T1000 (cell line): ENCODE data around the gene RNF43.

Experiments used
- DNase-seq: peaks from one replicate; lab custom pipeline; 2025; ENCODE audit warnings: mixed read lengths; lab: John Stamatoyannopoulos, UW

RNF43 gene

GRCh38 chr17:58417300-58418092 is at the start of gene RNF43:
TSS of gene RNF43 (minus strand) at chr17:58417534. CDS start at chr17:58415577, 1,957 bp downstream.
- no peak for DNase-seq

- DNase-seq, result no peak
These were observed 38.2 kb upstream of the RNF43 start for GRCh38 chr17:58455491-58455890.

GRCh38 chr17:58452738-58453137 is 35.4 kb upstream of the RNF43 start:
- DNase-seq, result no peak

GRCh38 chr17:58447039-58447975 is 30.0 kb upstream of the RNF43 start:
- no peak for DNase-seq

- no peak for DNase-seq
These were observed 28.8 kb upstream of the RNF43 start for GRCh38 chr17:58446086-58446485.

- DNase-seq, result no peak
These were observed 19.5 kb upstream of the RNF43 start for GRCh38 chr17:58436805-58437239.

GRCh38 chr17:58436245-58436644 is 18.9 kb upstream of the RNF43 start:
- DNase-seq, result no peak

- DNase-seq, result no peak
These were observed 15.7 kb upstream of the RNF43 start for GRCh38 chr17:58432806-58433573.

- DNase-seq, result no peak
These were observed 10.5 kb upstream of the RNF43 start for GRCh38 chr17:58427807-58428206.

- no peak for DNase-seq
These were observed 4.4 kb upstream of the RNF43 start for GRCh38 chr17:58421711-58422110.

GRCh38 chr17:58420827-58421226 is 3.5 kb upstream of the RNF43 start:
- DNase-seq, result no peak

GRCh38 chr17:58416937-58417299 is 416 bp downstream of the RNF43 start:
- DNase-seq, result no peak

- DNase-seq, result no peak
These were observed 938 bp downstream of the RNF43 start for GRCh38 chr17:58416396-58416795.

GRCh38 chr17:58415371-58416055 is 1.8 kb downstream of the RNF43 start:
- DNase-seq, result no peak

GRCh38 chr17:58414596-58414997 is 2.7 kb downstream of the RNF43 start:
- no peak for DNase-seq

- no peak for DNase-seq
These were observed 3.6 kb downstream of the RNF43 start for GRCh38 chr17:58413684-58414083.

GRCh38 chr17:58412961-58413586 is 4.3 kb downstream of the RNF43 start:
- DNase-seq, result no peak

GRCh38 chr17:58412064-58412703 is 5.2 kb downstream of the RNF43 start:
- no peak for DNase-seq

- no peak for DNase-seq
These were observed 5.9 kb downstream of the RNF43 start for GRCh38 chr17:58411408-58411894.

- no peak for DNase-seq
These were observed 6.5 kb downstream of the RNF43 start for GRCh38 chr17:58410714-58411407.
